GM12878 (cell line): Measurements from ENCODE around the gene EYA4. TPM values are rescaled to one million over a fixed set of nuclear protein-coding genes. Genes with fewer than 3 reads are reported as not detected.

ENCODE experiments used
- ATAC-seq: fragments of 200-7000 bp; cut with Tn5 transposase; 3 replicates; pipeline ENCODE4 v1.9.1; 2020; ENCODE audit warnings: mild to moderate bottlenecking, moderate library complexity
- BruUV-seq: library from RNA; stranded (reverse); fragments of 400-500 nt; replicated peaks from 2 replicates; lab custom pipeline; 2021; lab: Mats Ljungman, UMichigan
- CTCF ChIA-PET: fragments of 300-600 bp; sonication (Branson Sonifier 250); formaldehyde crosslinking; extraction: SDS; loops from one replicate; lab custom pipeline; 2021; ENCODE audit warnings: inconsistent platforms; lab: Yijun Ruan, JAX
- POLR2A ChIA-PET: fragments of 350-600 bp; formaldehyde crosslinking; extraction: SDS; loops from one replicate; lab custom pipeline; 2021; ENCODE audit warnings: inconsistent platforms; lab: Charles Lee
- RAD21 ChIA-PET: fragments of 300-600 bp; sonication (Branson Sonifier 250); formaldehyde crosslinking; loops from one replicate; lab custom pipeline; 2023; ENCODE audit warnings: antibody characterized with exemption; ENCODE audit not compliant: unreplicated experiment; lab: Charles Lee
- SMC1A ChIA-PET: fragments of 300-600 bp; sonication (Branson Sonifier 250); formaldehyde crosslinking; loops from one replicate; lab custom pipeline; 2023; ENCODE audit not compliant: unreplicated experiment, uncharacterized antibody; lab: Charles Lee
- DNase-seq: peaks from one replicate; pipeline ENCODE4 v3.0.0-alpha.2; 2011; ENCODE audit warnings: low read depth, low spot score
- FAIRE-seq: peaks from 3 replicates; lab custom pipeline; 2011; peaks lifted over from hg19 to GRCh38; lab: Jason Lieb, UNC
- H2AFZ ChIP-seq: 2 replicates; pipeline ENCODE4 v1.6.0; 2011; ENCODE audit warnings: low read depth, low read length, control low read depth; ENCODE audit not compliant: control insufficient read depth
- H3K27ac ChIP-seq: 2 replicates; pipeline ENCODE4 v1.5.1; 2011; ENCODE audit warnings: control low read depth; ENCODE audit not compliant: control insufficient read depth, insufficient read depth
- H3K27me3 ChIP-seq, 2 experiments: replicated peaks in 1 of 2; 2 replicates each; pipeline versions ENCODE4 v1.6.0 to v1.6.1; 2011; ENCODE audit warnings: low read length in 1 of 2; ENCODE audit not compliant: control insufficient read depth in 2 of 2, insufficient read depth in 2 of 2
- H3K36me3 ChIP-seq, 2 experiments: 2 replicates each; pipeline ENCODE4 v1.5.1; 2011; ENCODE audit warnings: low read length in 1 of 2; ENCODE audit not compliant: control insufficient read depth in 2 of 2, insufficient read depth in 2 of 2
- H3K4me1 ChIP-seq: 2 replicates; pipeline ENCODE4 v1.6.1; 2011; ENCODE audit warnings: mild to moderate bottlenecking, low read length, moderate library complexity, mixed read lengths; ENCODE audit not compliant: control insufficient read depth, insufficient read depth
- H3K4me2 ChIP-seq: 2 replicates; pipeline ENCODE4 v1.6.0; 2011; ENCODE audit warnings: control low read depth; ENCODE audit not compliant: control insufficient read depth, insufficient read depth
- H3K4me3 ChIP-seq: fragments of 200-600 bp; sonication (generic); 2 replicates; pipeline ENCODE4 v1.5.1; 2016
- H3K79me2 ChIP-seq: 2 replicates; pipeline ENCODE4 v1.6.0; 2011; ENCODE audit warnings: low read length; ENCODE audit not compliant: control insufficient read depth, insufficient read depth
- H3K9ac ChIP-seq: 2 replicates; pipeline ENCODE4 v1.8.0; 2011; ENCODE audit warnings: low read length, control low read depth, mixed read lengths; ENCODE audit not compliant: control insufficient read depth, insufficient read depth
- H3K9me3 ChIP-seq: replicated peaks from 3 replicates; pipeline ENCODE4 v1.5.1; 2011; ENCODE audit warnings: mild to moderate bottlenecking, low read length; ENCODE audit not compliant: control insufficient read depth, insufficient read depth
- H4K20me1 ChIP-seq: 2 replicates; pipeline ENCODE4 v1.6.0; 2011; ENCODE audit not compliant: control insufficient read depth, insufficient read depth
- BRCA1 ChIP-seq: IDR thresholded peaks from 2 replicates; pipeline ENCODE4 v1.6.1; 2011; ENCODE audit warnings: low read depth, low read length, improper control_type of control experiment
- FOXM1 ChIP-seq: IDR thresholded peaks from 2 replicates; pipeline ENCODE4 v1.6.1; 2012; ENCODE audit warnings: low read depth, mild to moderate bottlenecking, inconsistent platforms, low read length, moderate library complexity
- HDAC2 ChIP-seq: fragments of 200-600 bp; sonication (generic); IDR thresholded peaks from 2 replicates; pipeline ENCODE4 v1.6.1; 2017
- MXI1 ChIP-seq: fragments of 150-350 bp; IDR thresholded peaks from 2 replicates; pipeline ENCODE4 v1.6.1; 2011; ENCODE audit warnings: low read depth, mild to moderate bottlenecking, inconsistent platforms, low read length, improper control_type of control experiment
- PAX8 ChIP-seq: fragments of 450-650 bp; IDR thresholded peaks from 2 replicates; pipeline ENCODE4 v1.6.1; 2017; ENCODE audit warnings: mild to moderate bottlenecking, moderate library complexity
- RELA ChIP-seq: fragments of 450-650 bp; IDR thresholded peaks from 2 replicates; pipeline ENCODE4 v1.8.0; 2014; ENCODE audit warnings: borderline replicate concordance; ENCODE audit not compliant: partially characterized antibody
- STAT3 ChIP-seq: IDR thresholded peaks from 2 replicates; pipeline ENCODE4 v1.6.1; 2011; ENCODE audit warnings: low read depth, low read length, improper control_type of control experiment
- WRNIP1 ChIP-seq: IDR thresholded peaks from 2 replicates; pipeline ENCODE4 v1.6.1; 2011; ENCODE audit warnings: low read depth, low read length, improper control_type of control experiment, borderline replicate concordance
- ZNF274 ChIP-seq: IDR thresholded peaks from one replicate; pipeline ENCODE4 v1.8.0; 2011; ENCODE audit not compliant: insufficient read length, insufficient read depth
- WGBS: methylation state at CpG from one replicate; pipeline ENCODE4 v1.1.6; 2016; ENCODE audit warnings: low lambda C conversion rate; ENCODE audit not compliant: insufficient replicate concordance, insufficient coverage; ENCODE audit errors: missing lambda C conversion rate; 5-methylcytosine and 5-hydroxymethylcytosine counted together
- in situ Hi-C: fragments of 300-500 bp; cut with MboI; formaldehyde crosslinking; loops from 9 replicates; pipeline ENCODE4 v1.14.3; 2018; ENCODE audit warnings: mixed read lengths
- intact Hi-C: fragments of 100-400 bp; cut with micrococcal nuclease; formaldehyde crosslinking; loops from one replicate; pipeline ENCODE4 v1.14.2; 2022; ENCODE audit not compliant: unreplicated experiment
- polyA plus RNA-seq, 11 experiments: library from polyadenylated mRNA; depleted of rRNA in 4 of 11; unstranded in 6 of 11; stranded (reverse) in 5 of 11; fragments of >200 nt; fragmentation: Nextera tagmentation in 4 of 11; fragmentation: Illumina TruSeq in 1 of 11; extraction: Ambion mirVana in 4 of 11; extraction: Trizol in 1 of 11; gene quantifications; 1 replicate in 1 of 11; 2 replicates in 10 of 11; pipeline versions ENCODE4 v1.2.1 to v1.2.3, GENCODE V29; 2011 to 2016; ENCODE audit warnings: inconsistent platforms in 2 of 11, missing spikeins in 2 of 11, low read depth in 1 of 11
- total RNA-seq, 4 experiments: library from RNA; depleted of rRNA in 3 of 4; stranded (reverse); fragments of >200 nt in 3 of 4; fragmentation: Illumina TruSeq in 1 of 4; extraction: Trizol in 1 of 4; gene quantifications; 2 replicates each; pipeline versions ENCODE4 v1.2.1 to v1.2.3, GENCODE V29; 2013 to 2021
- TF ChIP-seq, protein P1 (sequence below): fragments of 450-650 bp; formaldehyde crosslinking; IDR thresholded peaks from 2 replicates; pipeline ENCODE4 v1.4.0; 2020; ENCODE audit warnings: mild to moderate bottlenecking, moderate library complexity
- TF ChIP-seq, protein P2 (sequence below): IDR thresholded peaks from 2 replicates; pipeline ENCODE4 v1.6.1; 2011; ENCODE audit warnings: borderline replicate concordance, low read depth, mild to moderate bottlenecking, moderate library complexity, mixed read lengths, low read length; ENCODE audit not compliant: insufficient read depth; ENCODE audit errors: extremely low read length

The EYA4 gene
- total and polyA plus RNA-seq, 10 of the 15 experiments (the other 5 are each of a cell fraction or from before 2014, with no cell fraction given) = 0.02 TPM; not detected in 9

DNA sequence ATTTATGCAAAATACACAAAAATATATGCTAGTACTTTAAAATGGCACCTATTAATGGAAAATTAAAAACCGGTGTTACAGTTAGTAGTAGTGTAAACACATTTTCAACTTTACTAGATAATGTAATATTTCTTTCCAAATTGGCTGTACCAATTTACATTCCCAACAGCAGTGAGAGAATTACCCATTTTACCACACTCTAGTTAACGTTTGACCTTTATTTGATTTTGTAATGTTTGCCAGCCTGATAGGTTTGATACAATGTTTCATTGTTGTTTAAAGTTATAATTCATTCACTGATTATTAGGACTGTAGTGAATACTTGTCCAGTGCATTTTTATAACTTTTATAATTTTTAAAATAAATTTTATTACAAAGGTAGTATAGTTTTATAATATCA, 182.1 kb downstream of the EYA4 start:
- SMC1A ChIA-PET = no interaction called here
- BruUV-seq = no TSS peak
- intact Hi-C loops = no loop called here
- Histone ChIP-seq H3K4me2 (no peak overlapping the region), H3K9me3 (no peaks in the 10 kb centered on the region), H3K9ac (no peak overlapping the region), H2AFZ (no peak overlapping the region)
- CTCF ChIA-PET = no interaction called here
- no peak for FAIRE-seq
- TF ChIP-seq HDAC2 (no peak), ZNF274 (no peak), PAX8 (no peak), FOXM1 (no peak), STAT3 (no peak), WRNIP1 (no peak), BRCA1 (no peak), RELA (no peak), MXI1 (no peak)
- TF ChIP-seq, protein P1, sequence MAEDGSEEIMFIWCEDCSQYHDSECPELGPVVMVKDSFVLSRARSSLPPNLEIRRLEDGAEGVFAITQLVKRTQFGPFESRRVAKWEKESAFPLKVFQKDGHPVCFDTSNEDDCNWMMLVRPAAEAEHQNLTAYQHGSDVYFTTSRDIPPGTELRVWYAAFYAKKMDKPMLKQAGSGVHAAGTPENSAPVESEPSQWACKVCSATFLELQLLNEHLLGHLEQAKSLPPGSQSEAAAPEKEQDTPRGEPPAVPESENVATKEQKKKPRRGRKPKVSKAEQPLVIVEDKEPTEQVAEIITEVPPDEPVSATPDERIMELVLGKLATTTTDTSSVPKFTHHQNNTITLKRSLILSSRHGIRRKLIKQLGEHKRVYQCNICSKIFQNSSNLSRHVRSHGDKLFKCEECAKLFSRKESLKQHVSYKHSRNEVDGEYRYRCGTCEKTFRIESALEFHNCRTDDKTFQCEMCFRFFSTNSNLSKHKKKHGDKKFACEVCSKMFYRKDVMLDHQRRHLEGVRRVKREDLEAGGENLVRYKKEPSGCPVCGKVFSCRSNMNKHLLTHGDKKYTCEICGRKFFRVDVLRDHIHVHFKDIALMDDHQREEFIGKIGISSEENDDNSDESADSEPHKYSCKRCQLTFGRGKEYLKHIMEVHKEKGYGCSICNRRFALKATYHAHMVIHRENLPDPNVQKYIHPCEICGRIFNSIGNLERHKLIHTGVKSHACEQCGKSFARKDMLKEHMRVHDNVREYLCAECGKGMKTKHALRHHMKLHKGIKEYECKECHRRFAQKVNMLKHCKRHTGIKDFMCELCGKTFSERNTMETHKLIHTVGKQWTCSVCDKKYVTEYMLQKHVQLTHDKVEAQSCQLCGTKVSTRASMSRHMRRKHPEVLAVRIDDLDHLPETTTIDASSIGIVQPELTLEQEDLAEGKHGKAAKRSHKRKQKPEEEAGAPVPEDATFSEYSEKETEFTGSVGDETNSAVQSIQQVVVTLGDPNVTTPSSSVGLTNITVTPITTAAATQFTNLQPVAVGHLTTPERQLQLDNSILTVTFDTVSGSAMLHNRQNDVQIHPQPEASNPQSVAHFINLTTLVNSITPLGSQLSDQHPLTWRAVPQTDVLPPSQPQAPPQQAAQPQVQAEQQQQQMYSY (CRISPR knock-in tag) = no peak
- TF ChIP-seq, protein P2, sequence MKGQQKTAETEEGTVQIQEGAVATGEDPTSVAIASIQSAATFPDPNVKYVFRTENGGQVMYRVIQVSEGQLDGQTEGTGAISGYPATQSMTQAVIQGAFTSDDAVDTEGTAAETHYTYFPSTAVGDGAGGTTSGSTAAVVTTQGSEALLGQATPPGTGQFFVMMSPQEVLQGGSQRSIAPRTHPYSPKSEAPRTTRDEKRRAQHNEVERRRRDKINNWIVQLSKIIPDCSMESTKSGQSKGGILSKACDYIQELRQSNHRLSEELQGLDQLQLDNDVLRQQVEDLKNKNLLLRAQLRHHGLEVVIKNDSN = no peak
- TF ChIP-seq, all 136 proteins: peak for 0
- ATAC-seq (no peak), DNase-seq (no peak)
- no peaks in the 10 kb centered on the region; the same call in 1 of the 2 replicates for H4K20me1 ChIP-seq
- in situ Hi-C loops = no loop called here
- no peaks in the 10 kb centered on the region for H3K27me3 ChIP-seq
- H3K4me1 ChIP-seq = no peaks in the 10 kb centered on the region
- POLR2A ChIA-PET = no interaction called here
- H3K36me3 ChIP-seq = no peaks in the 10 kb centered on the region
- no peak overlapping the region for H3K4me3 ChIP-seq
- 63% methylated on average over 2 of the region's 2 CpGs for WGBS
- RAD21 ChIA-PET = no interaction called here
- no peaks in the 10 kb centered on the region for H3K79me2 ChIP-seq
- H3K27ac ChIP-seq = no peak overlapping the region
